OCI-LY1 (cell line): ENCODE data around the gene SENP6.

ENCODE experiments used
- H2AFZ ChIP-seq: fragments of 200-600 bp; sonication (generic), shearing (Covaris generic); 2 replicates; pipeline ENCODE4 v1.6.0; 2014; ENCODE audit warnings: antibody characterized with exemption, mild to moderate bottlenecking, low read length
- H3F3A ChIP-seq: fragments of 200-600 bp; sonication (generic), shearing (Covaris generic); 2 replicates; pipeline ENCODE4 v1.6.0; 2014; ENCODE audit warnings: mild to moderate bottlenecking, antibody characterized with exemption, low read length, moderate library complexity; ENCODE audit not compliant: insufficient read depth
- H3K27ac ChIP-seq: fragments of 200-600 bp; sonication (generic); 2 replicates; pipeline ENCODE4 v1.5.1; 2014; ENCODE audit warnings: low read length, mixed run types, mild to moderate bottlenecking, low read depth; ENCODE audit not compliant: poor library complexity, severe bottlenecking
- H3K27me3 ChIP-seq: fragments of 200-600 bp; sonication (generic); 2 replicates; pipeline ENCODE4 v1.6.0; 2014; ENCODE audit warnings: antibody characterized with exemption, mild to moderate bottlenecking, low read length, moderate library complexity; ENCODE audit not compliant: insufficient read depth
- H3K36me3 ChIP-seq: fragments of 200-600 bp; sonication (generic); 2 replicates; pipeline ENCODE4 v1.6.1; 2014; ENCODE audit warnings: mild to moderate bottlenecking, antibody characterized with exemption, low read length, moderate library complexity, mixed read lengths; ENCODE audit not compliant: insufficient read depth
- H3K4me1 ChIP-seq: fragments of 200-600 bp; sonication (generic); 2 replicates; pipeline ENCODE4 v1.5.1; 2014; ENCODE audit warnings: mild to moderate bottlenecking, low read length, moderate library complexity; ENCODE audit not compliant: insufficient read depth, severe bottlenecking
- H3K4me2 ChIP-seq: fragments of 200-600 bp; sonication (generic), shearing (Covaris generic); 2 replicates; pipeline ENCODE4 v1.6.1; 2014; ENCODE audit warnings: low read length
- H3K4me3 ChIP-seq: fragments of 200-600 bp; sonication (generic); 2 replicates; pipeline ENCODE4 v1.5.1; 2014; ENCODE audit warnings: low read length, low read depth, mild to moderate bottlenecking, mixed read lengths; ENCODE audit not compliant: poor library complexity, severe bottlenecking
- H3K79me2 ChIP-seq: fragments of 200-600 bp; shearing (Covaris generic); 2 replicates; pipeline ENCODE4 v1.6.1; 2016; ENCODE audit warnings: mixed run types, low read length, mixed read lengths; ENCODE audit not compliant: insufficient read depth
- H3K9ac ChIP-seq: fragments of 200-600 bp; sonication (generic), shearing (Covaris generic); 2 replicates; pipeline ENCODE4 v1.6.1; 2014; ENCODE audit warnings: mild to moderate bottlenecking, low read length, mixed read lengths
- H3K9me2 ChIP-seq: fragments of 200-600 bp; sonication (generic), shearing (Covaris generic); 2 replicates; pipeline ENCODE4 v1.6.1; 2014; ENCODE audit warnings: low read depth, mild to moderate bottlenecking, low read length, mixed read lengths
- H3K9me3 ChIP-seq: fragments of 200-600 bp; shearing (Covaris generic); 2 replicates; pipeline ENCODE4 v1.6.1; 2014; ENCODE audit warnings: low read length, mixed read lengths
- H4K20me1 ChIP-seq: fragments of 200-600 bp; sonication (generic), shearing (Covaris generic); 2 replicates; pipeline ENCODE4 v1.6.0; 2016; ENCODE audit warnings: mild to moderate bottlenecking, low read length; ENCODE audit not compliant: insufficient read depth
- CTCF ChIP-seq: fragments of 200-600 bp; sonication (generic), shearing (Covaris generic); IDR thresholded peaks from 2 replicates; pipeline ENCODE4 v1.5.1; 2017; ENCODE audit warnings: mild to moderate bottlenecking, antibody characterized with exemption, low read length, moderate library complexity, mixed read lengths
- EZH2 ChIP-seq: fragments of 200-600 bp; sonication (generic), shearing (Covaris generic); IDR thresholded peaks from 2 replicates; pipeline ENCODE4 v1.8.0; 2017; ENCODE audit warnings: borderline replicate concordance, mixed run types, mild to moderate bottlenecking, antibody characterized with exemption, low read length, moderate library complexity, mixed read lengths

Gene SENP6

GRCh38 chr6:75642311-75642710 lies 40.6 kb downstream of the SENP6 start:
- Histone ChIP-seq H3K4me3 (no peak overlapping the region), H3K27me3 (no peaks in the 10 kb centered on the region), H4K20me1 (no peaks in the 10 kb centered on the region), H3F3A (peaks cover 5% of the 10 kb centered on the region; the same call in 1 of the 2 replicates), H3K4me1 (no peaks in the 10 kb centered on the region), H3K9ac (no peak overlapping the region), H3K79me2 (no peaks in the 10 kb centered on the region), H3K4me2 (no peak overlapping the region), H3K36me3 (peaks cover 69% of the 10 kb centered on the region), H3K9me3 (peaks cover 15% of the 10 kb centered on the region; the same call in 1 of the 2 replicates), H2AFZ (no peak overlapping the region), H3K27ac (no peak overlapping the region), H3K9me2 (no peaks in the 10 kb centered on the region)
- TF ChIP-seq CTCF, result no peak

GRCh38 chr6:75643173-75643572 lies 41.5 kb downstream of the SENP6 start:
- Histone ChIP-seq H4K20me1 (no peaks in the 10 kb centered on the region), H3K4me1 (no peaks in the 10 kb centered on the region), H3K27ac (no peak overlapping the region), H3K27me3 (no peaks in the 10 kb centered on the region), H3K36me3 (peaks cover 65% of the 10 kb centered on the region), H2AFZ (no peak overlapping the region), H3K9me2 (no peaks in the 10 kb centered on the region), H3K79me2 (no peaks in the 10 kb centered on the region), H3K4me2 (no peak overlapping the region), H3K4me3 (no peak overlapping the region), H3K9ac (no peak overlapping the region), H3F3A (peaks cover 5% of the 10 kb centered on the region; the same call in 1 of the 2 replicates), H3K9me3 (peaks cover 15% of the 10 kb centered on the region; the same call in 1 of the 2 replicates)
- no peak for TF ChIP-seq CTCF
- no peak for TF ChIP-seq EZH2

GRCh38 chr6:75656479-75656878 lies 54.8 kb downstream of the SENP6 start:
- no peak overlapping the region for H3K27ac ChIP-seq
- peaks cover 58% of the 10 kb centered on the region for H3K36me3 ChIP-seq
- H3K9ac ChIP-seq, result no peak overlapping the region
- H3F3A ChIP-seq, result no peaks in the 10 kb centered on the region
- H3K4me3 ChIP-seq, result no peak overlapping the region
- no peaks in the 10 kb centered on the region for H3K79me2 ChIP-seq
- H2AFZ ChIP-seq, result no peak overlapping the region
- no peaks in the 10 kb centered on the region for H3K27me3 ChIP-seq
- no peaks in the 10 kb centered on the region for H3K9me2 ChIP-seq
- TF ChIP-seq EZH2 (no peak), CTCF (no peak)
- H3K9me3 ChIP-seq, result no peaks in the 10 kb centered on the region
- no peaks in the 10 kb centered on the region for H3K4me1 ChIP-seq
- H3K4me2 ChIP-seq, result no peak overlapping the region
- H4K20me1 ChIP-seq, result no peaks in the 10 kb centered on the region
